Activated naive CD4-positive, alpha-beta T cell treated with anti-CD3 and anti-CD28 coated beads, Interleukin-2, amount 50 U/mL, for 24 hours (primary cell): ENCODE results near the gene FUBP3.

Source experiments
- H3K27ac Mint-ChIP-seq: one replicate; pipeline ENCODE4 v1.8.0; 2021; ENCODE audit warnings: mild to moderate bottlenecking, mixed read lengths
- H3K27me3 Mint-ChIP-seq: one replicate; pipeline ENCODE4 v1.8.0; 2021; ENCODE audit warnings: mixed read lengths
- H3K36me3 Mint-ChIP-seq: one replicate; pipeline ENCODE4 v1.8.0; 2021; ENCODE audit warnings: mixed read lengths
- H3K4me1 Mint-ChIP-seq: one replicate; pipeline ENCODE4 v1.8.0; 2021; ENCODE audit warnings: mixed read lengths
- H3K4me3 Mint-ChIP-seq: one replicate; pipeline ENCODE4 v1.8.0; 2021; ENCODE audit warnings: mild to moderate bottlenecking, mixed read lengths
- H3K9me3 Mint-ChIP-seq: one replicate; pipeline ENCODE4 v1.8.0; 2021; ENCODE audit warnings: mixed read lengths

FUBP3 gene

GRCh38 chr9:130658893-130659698, 79.7 kb downstream of the FUBP3 start:
- Mint-ChIP-seq H3K27me3 (peaks cover 39% of the 10 kb centered on the region), H3K9me3 (no peaks in the 10 kb centered on the region), H3K4me3 (no peak overlapping the region), H3K27ac (no peak overlapping the region), H3K4me1 (peaks cover 19% of the 10 kb centered on the region), H3K36me3 (no peaks in the 10 kb centered on the region)

DNA sequence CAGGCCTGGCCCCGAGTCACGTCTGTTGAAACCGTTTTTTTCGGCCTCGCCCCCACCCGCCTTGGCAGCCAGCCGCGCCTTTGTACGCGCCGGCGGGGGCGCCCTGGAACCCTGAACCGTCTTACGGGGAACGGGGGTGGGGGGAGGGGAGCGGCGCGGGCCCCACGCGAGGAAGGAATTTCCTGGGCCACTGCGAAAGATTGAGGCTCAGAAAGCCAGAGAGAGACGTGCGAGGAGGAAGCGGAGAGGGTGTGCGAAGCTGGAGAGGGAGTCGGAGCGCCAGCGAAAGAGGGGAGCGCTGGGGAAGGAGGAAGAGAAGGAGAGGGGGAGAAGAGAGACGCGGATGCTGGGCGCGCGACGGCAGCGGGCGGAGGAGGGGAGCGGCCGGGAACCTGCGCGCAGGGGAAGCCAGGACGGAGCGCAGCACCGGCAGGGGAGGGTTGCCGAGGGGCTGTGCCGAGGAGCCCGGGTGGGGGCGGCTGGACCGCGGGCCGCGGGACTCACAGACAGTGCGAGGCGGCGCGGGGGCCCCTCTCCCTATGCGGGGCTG, 80.4 kb downstream of the FUBP3 start:
- peak overlapping the region; percentile 61 for H3K4me3 Mint-ChIP-seq
- H3K9me3 Mint-ChIP-seq: no peaks in the 10 kb centered on the region
- H3K27ac Mint-ChIP-seq: no peak overlapping the region
- H3K27me3 Mint-ChIP-seq: peaks cover 41% of the 10 kb centered on the region
- no peaks in the 10 kb centered on the region for H3K36me3 Mint-ChIP-seq
- peaks cover 19% of the 10 kb centered on the region for H3K4me1 Mint-ChIP-seq

DNA sequence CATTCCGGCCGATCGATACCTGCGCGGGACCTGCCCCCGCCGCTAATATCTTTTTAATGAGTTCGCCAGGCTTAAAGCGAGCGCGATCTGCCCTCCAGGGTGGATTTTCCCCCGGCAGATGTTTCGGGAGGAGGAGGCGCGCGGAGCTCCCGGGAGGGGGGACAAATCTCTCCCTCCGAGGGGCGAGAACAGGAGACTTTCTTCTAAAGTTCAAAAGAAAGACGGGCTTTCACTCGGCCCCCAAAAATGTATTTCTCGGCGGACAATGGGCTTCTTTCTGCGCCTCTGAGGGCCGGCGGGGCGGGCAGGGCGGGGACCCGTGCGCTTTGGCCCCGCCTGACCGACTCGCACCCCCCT, 80.9 kb downstream of the FUBP3 start:
- H3K27ac Mint-ChIP-seq: no peak overlapping the region
- peak overlapping the region; percentile 33 for H3K4me3 Mint-ChIP-seq

DNA sequence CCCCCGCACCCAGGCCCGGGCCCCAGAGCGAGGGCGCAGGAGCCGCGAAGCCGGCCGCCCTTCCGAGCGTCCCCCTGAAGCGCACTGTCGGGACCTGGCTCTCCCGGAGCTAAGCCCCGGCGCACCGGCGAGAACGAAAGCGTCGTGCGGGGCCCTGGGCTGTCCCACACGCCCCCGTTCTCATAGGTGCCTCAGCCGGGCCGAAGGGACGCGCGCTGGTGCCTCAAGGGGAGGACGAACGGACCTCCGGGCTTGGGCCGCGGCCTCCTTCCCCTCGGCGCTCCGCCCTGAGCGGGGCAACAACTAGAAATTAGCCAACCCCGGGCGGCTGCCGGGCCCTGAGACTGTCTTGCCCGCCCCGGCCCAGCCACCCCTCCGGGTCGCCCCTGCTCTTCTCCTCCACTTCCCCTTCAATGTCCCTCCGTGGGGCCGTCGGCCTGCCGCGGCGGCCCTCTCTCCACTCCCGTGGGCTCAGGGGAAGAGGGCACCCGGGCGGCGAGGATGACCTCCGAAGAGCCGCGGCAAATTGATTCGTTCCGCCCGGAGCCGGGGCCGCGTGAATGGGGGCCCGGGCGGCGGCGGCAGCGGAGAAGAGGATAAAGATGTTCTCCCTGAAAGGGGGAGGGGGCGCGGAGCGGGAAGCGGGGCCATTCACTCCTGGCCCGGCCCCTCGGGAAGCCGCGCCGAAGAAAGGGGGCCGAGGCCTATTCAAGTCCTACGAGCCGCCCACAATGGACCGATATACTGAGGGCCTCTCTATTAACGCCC, 81.5 kb downstream of the FUBP3 start:
- Mint-ChIP-seq H3K4me1 (peaks cover 25% of the 10 kb centered on the region), H3K36me3 (no peaks in the 10 kb centered on the region), H3K27ac (no peak overlapping the region), H3K27me3 (peaks cover 39% of the 10 kb centered on the region), H3K9me3 (no peaks in the 10 kb centered on the region), H3K4me3 (no peak overlapping the region)

More for the DNA sequence above, 80.9 kb downstream of the FUBP3 start:
- Mint-ChIP-seq H3K36me3 (no peaks in the 10 kb centered on the region), H3K27me3 (peaks cover 39% of the 10 kb centered on the region), H3K4me1 (peaks cover 21% of the 10 kb centered on the region), H3K9me3 (no peaks in the 10 kb centered on the region)

- Mint-ChIP-seq H3K4me1 (peaks cover 29% of the 10 kb centered on the region), H3K27ac (no peak overlapping the region), H3K27me3 (peaks cover 41% of the 10 kb centered on the region)
These were observed 82.2 kb downstream of the FUBP3 start for GRCh38 chr9:130661451-130662098.

DNA sequence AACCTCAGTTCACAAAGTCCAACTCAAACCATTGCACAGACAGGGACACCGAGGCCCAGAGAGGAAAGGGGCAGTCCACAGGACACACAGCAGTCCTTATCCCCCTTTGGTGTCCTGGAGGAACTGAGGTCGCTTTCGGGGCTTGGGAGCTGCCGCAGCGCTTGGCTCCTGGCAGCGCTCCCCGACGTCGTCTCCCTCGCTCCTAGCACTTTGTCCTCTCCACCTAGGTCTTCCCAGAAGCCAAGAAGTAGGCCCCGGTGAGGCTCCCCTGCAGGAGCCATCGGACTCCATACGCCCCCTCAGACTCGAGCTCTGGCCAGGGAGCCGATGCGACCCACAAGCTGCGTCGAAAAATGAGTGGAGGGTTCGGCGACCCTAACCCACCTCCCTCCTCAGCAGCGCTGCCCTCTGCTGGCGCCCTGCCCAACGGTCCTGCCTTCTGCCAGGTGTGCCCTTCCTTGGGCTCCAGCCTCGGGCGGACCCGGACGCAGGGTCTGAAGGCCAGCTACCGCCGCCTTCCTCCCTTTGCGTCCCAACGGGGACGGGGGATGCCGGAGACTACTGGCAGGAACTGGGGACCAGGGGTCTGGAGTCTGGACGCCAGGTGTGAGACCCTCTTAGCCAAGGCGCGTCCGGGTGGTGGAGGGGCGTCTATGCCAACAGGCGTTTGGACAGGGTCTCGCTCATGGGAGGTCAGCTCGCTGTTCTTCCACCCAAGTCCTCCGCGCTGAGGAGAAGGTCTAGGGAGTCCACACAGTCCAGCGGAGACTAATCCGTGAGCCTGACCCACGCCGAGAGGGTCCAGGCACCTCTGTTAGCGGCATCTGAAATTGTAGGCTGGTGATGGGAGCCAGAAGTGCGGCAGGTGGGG, 83.0 kb downstream of the FUBP3 start:
- no peak overlapping the region for H3K27ac Mint-ChIP-seq
- no peaks in the 10 kb centered on the region for H3K9me3 Mint-ChIP-seq
- no peaks in the 10 kb centered on the region for H3K36me3 Mint-ChIP-seq
- peak overlapping the region; percentile 77 for H3K4me3 Mint-ChIP-seq
- H3K4me1 Mint-ChIP-seq: peaks cover 29% of the 10 kb centered on the region
- H3K27me3 Mint-ChIP-seq: peaks cover 37% of the 10 kb centered on the region

More at GRCh38 chr9:130661451-130662098, 82.2 kb downstream of the FUBP3 start:
- Mint-ChIP-seq H3K4me3 (peak overlapping the region; percentile 23), H3K36me3 (no peaks in the 10 kb centered on the region), H3K9me3 (no peaks in the 10 kb centered on the region)

DNA sequence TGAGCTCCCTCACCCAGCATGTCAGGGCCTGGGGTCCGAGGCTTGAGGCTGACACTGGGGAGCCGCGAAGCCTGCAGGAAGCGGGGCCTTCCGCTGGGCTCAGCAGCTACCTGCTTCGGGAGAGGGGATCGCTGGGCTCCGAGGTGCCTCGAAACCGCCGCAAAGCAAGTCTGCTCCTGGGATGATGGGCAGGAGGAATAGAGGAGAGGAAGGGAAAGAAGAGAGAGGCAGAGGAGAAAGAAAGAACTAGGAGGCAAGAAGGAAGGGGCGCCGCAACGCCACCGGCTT, 83.5 kb downstream of the FUBP3 start:
- H3K27me3 Mint-ChIP-seq: peaks cover 36% of the 10 kb centered on the region
- H3K4me1 Mint-ChIP-seq: peaks cover 29% of the 10 kb centered on the region
- H3K4me3 Mint-ChIP-seq: peak overlapping the region; percentile 77
- H3K27ac Mint-ChIP-seq: no peak overlapping the region
- H3K9me3 Mint-ChIP-seq: no peaks in the 10 kb centered on the region
- H3K36me3 Mint-ChIP-seq: no peaks in the 10 kb centered on the region

- Mint-ChIP-seq H3K4me3 (peak overlapping the region; percentile 77), H3K27ac (no peak overlapping the region), H3K27me3 (peaks cover 35% of the 10 kb centered on the region)
These were observed 84.0 kb downstream of the FUBP3 start for GRCh38 chr9:130663258-130663976.

GRCh38 chr9:130663977-130664250, 84.5 kb downstream of the FUBP3 start:
- no peaks in the 10 kb centered on the region for H3K36me3 Mint-ChIP-seq
- H3K4me3 Mint-ChIP-seq: peak overlapping the region; percentile 30
- H3K9me3 Mint-ChIP-seq: no peaks in the 10 kb centered on the region
- peaks cover 31% of the 10 kb centered on the region for H3K27me3 Mint-ChIP-seq
- H3K27ac Mint-ChIP-seq: no peak overlapping the region
- H3K4me1 Mint-ChIP-seq: peaks cover 29% of the 10 kb centered on the region

More at GRCh38 chr9:130663258-130663976, 84.0 kb downstream of the FUBP3 start:
- H3K36me3 Mint-ChIP-seq: no peaks in the 10 kb centered on the region
- no peaks in the 10 kb centered on the region for H3K9me3 Mint-ChIP-seq
- H3K4me1 Mint-ChIP-seq: peaks cover 29% of the 10 kb centered on the region

DNA sequence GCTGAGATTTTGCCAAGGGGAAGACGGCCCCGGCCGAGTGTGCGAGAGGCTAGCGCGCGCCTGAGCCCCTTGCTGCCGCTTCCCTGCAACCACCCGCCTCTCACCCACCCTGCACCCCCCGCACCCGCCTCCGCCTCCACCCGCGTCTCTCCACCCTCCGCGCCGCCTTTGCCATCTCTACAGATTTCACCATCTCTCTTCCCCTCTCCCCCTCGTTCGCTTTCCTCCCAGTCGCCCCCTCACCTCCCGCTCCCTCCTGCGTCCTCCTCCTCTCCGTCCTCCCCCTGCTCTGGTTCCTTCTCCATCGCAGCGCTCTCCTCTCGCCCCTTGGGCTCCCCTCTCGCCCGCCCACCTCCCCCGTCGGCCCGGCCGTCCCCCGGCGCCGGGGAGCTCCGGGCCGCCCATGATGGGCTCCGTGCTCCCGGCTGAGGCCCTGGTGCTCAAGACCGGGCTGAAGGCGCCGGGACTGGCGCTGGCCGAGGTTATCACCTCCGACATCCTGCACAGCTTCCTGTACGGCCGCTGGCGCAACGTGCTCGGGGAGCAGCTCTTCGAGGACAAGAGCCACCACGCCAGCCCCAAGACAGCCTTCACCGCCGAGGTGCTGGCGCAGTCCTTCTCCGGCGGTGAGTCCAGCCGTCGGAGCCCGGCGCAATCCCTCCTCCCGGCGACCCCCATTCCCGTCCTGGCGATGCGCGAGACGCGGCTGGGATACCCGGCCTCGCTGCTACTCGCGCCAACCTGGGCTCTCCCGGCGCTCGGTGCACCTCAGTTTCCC, 85.1 kb downstream of the FUBP3 start, which contains the start of gene PRDM12:
PRDM12 (plus strand) TSS at position 344 of the 778 bp plus-strand sequence; CDS start at position 404, 60 bp downstream.
- H3K27me3 Mint-ChIP-seq: peaks cover 29% of the 10 kb centered on the region
- H3K9me3 Mint-ChIP-seq: no peaks in the 10 kb centered on the region
- H3K4me1 Mint-ChIP-seq: peaks cover 29% of the 10 kb centered on the region
- peak within 1 kb of the TSS; percentile 67 for H3K4me3 Mint-ChIP-seq
- no peak within 1 kb of the TSS for H3K27ac Mint-ChIP-seq
- H3K36me3 Mint-ChIP-seq: no peaks in the 10 kb centered on the region

DNA sequence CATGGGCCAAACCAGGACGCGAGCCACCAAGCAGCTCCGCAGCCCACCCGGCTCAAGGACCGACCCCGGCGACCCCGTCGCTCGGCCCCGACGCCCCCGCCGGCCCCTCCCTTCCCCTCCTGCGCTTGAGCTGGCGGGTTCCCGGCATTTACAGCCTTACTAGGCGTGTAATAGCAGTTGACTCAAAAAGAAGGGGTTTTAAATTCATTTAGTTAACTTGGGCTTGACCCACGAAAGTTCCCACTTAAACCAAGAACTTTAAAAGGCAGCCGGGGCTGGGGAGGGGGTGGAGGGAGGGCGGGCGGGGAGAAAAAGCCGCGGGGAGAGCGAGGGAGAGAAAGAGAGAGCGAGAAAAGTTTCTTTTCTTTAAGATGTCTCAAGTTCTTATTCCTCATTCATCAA, 85.7 kb downstream of the FUBP3 start:
- H3K4me3 Mint-ChIP-seq: peak overlapping the region; percentile 67
- H3K4me1 Mint-ChIP-seq: peaks cover 25% of the 10 kb centered on the region
- no peaks in the 10 kb centered on the region for H3K36me3 Mint-ChIP-seq
- peaks cover 27% of the 10 kb centered on the region for H3K27me3 Mint-ChIP-seq
- no peak overlapping the region for H3K27ac Mint-ChIP-seq
- H3K9me3 Mint-ChIP-seq: no peaks in the 10 kb centered on the region

DNA sequence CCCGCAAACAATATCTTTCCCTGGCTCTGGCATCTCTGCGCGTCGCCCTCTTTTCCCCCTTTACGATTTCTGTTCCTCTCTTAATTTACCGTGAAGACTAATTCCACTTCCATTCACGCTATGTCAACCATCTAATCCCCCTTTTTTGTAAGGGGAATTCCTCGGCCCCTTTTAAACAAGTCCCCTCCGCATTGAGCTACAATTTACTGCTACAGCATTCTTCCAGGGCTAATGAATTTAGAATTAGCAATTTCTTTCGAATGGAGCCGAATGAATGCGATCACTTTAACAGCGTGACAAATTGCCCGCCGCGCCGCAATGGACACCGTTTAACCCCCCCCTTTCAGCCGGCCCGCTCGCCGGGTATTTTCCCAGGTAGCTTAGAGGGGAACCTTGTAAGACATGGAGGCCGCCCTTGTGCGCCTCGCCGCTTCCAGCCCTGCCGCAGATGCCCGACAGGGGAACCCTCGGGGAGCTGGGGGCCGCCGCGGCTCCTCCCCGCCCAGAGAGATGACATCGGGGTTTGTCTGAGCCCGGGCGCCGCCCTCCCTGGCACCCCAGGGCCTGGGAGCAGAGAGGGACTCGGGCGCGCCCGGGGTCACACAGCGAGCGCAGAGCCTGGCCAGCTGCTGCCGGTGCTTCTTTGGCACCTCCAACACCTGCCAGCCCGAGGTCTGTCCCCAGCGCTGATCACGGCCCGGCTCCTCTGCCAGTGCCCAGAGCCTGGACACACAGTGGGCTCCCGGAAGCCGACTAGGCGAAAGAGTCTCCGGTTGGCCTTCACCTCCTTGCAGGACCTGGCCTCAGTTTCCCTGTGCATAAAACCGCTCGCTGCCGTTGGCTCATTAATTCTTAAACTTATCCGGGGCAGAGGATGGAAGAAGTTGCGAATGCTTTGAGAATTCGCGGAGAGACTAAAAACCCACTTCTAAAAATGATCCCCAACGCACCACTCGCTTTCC, 86.3 kb downstream of the FUBP3 start:
- peaks cover 25% of the 10 kb centered on the region for H3K4me1 Mint-ChIP-seq
- peak overlapping the region; percentile 67 for H3K4me3 Mint-ChIP-seq
- H3K9me3 Mint-ChIP-seq: no peaks in the 10 kb centered on the region
- peaks cover 25% of the 10 kb centered on the region for H3K27me3 Mint-ChIP-seq
- H3K36me3 Mint-ChIP-seq: no peaks in the 10 kb centered on the region
- no peak overlapping the region for H3K27ac Mint-ChIP-seq
